Activated B cell treated with CpG ODN at 0.5 μM for 24 hours (primary cell): ENCODE results near the gene DBNL. TPM values are rescaled to one million over a fixed set of nuclear protein-coding genes. Genes with fewer than 3 reads are reported as not detected.

Source experiments
- ATAC-seq: fragments of 200-7000 bp; cut with Tn5 transposase; one replicate; pipeline ENCODE4 v1.10.0; 2021; ENCODE audit warnings: low read depth, mild to moderate bottlenecking, moderate library complexity
- CTCF ChIA-PET: fragments of 350-600 bp; sonication (Branson Sonifier 250); formaldehyde crosslinking; loops from one replicate; lab custom pipeline; 2021; ENCODE audit warnings: antibody characterized with exemption; lab: Charles Lee
- POLR2A ChIA-PET: fragments of 350-600 bp; sonication (Branson Sonifier 250); formaldehyde crosslinking; loops from one replicate; lab custom pipeline; 2021; ENCODE audit warnings: antibody characterized with exemption; lab: Charles Lee
- DNase-seq: peaks from one replicate; pipeline ENCODE4 v3.0.0; 2022
- H3K27ac Mint-ChIP-seq: one replicate; pipeline ENCODE4 v1.8.0; 2020; ENCODE audit warnings: mixed read lengths
- H3K27me3 Mint-ChIP-seq: one replicate; pipeline ENCODE4 v1.8.0; 2021; ENCODE audit warnings: mixed read lengths
- H3K36me3 Mint-ChIP-seq: one replicate; pipeline ENCODE4 v1.8.0; 2021; ENCODE audit warnings: low read depth, mixed read lengths
- H3K4me1 Mint-ChIP-seq: one replicate; pipeline ENCODE4 v1.8.0; 2021; ENCODE audit warnings: mixed read lengths
- H3K4me3 Mint-ChIP-seq: one replicate; pipeline ENCODE4 v1.8.0; 2020; ENCODE audit warnings: mild to moderate bottlenecking, mixed read lengths
- H3K9me3 Mint-ChIP-seq: one replicate; pipeline ENCODE4 v1.8.0; 2020; ENCODE audit warnings: mixed read lengths
- intact Hi-C: fragments of 100-400 bp; cut with micrococcal nuclease; formaldehyde crosslinking; loops from one replicate; pipeline ENCODE4 v1.15.1; 2024
- total RNA-seq: library from RNA; stranded (reverse); gene quantifications from 2 replicates; pipeline ENCODE4 v1.2.3, GENCODE V29; 2022
- TF ChIP-seq, protein P1 (sequence below): fragments of 200-600 bp; IDR thresholded peaks from one replicate; pipeline ENCODE4 v1.8.0; 2022; ENCODE audit warnings: antibody characterized with exemption, mild to moderate bottlenecking

DBNL gene
- total RNA-seq, 1 donor from 2014 or later: 210 TPM

DNA sequence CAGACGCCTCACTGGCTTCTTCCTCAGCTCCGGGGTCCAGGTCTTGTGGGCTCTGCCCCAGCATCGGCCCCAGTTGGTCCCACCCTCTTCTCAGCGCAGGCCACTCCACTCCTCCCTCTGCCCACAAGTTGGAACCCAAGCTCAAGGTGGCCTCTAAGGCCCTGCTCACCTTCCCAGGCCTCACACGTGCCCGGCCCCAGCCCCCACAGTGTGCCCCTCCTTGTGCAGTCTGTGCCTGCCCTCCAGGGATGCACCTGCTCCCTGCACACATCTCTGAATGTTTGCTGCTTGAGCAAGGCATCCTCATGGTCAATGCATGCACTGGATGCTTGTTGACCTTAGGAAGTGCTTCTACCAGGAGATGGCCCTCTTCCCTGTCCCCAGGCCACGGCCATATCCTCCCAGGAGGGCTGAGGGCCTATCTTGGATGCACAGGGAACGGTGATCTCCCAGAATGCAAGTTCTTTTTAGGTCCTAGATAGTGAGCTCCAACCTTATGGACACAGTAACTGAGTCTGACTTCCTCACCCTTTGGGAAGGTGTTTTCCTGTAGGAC lies 51.9 kb downstream of the DBNL start:
- Mint-ChIP-seq H3K9me3 (no peaks in the 10 kb centered on the region), H3K4me1 (peaks cover 74% of the 10 kb centered on the region), H3K36me3 (no peaks in the 10 kb centered on the region), H3K27ac (peak overlapping the region; percentile 91), H3K27me3 (no peaks in the 10 kb centered on the region), H3K4me3 (no peak overlapping the region)
- intact Hi-C loops: loop anchor here (2.0 kb wide), 2 partner anchors 26 to 50 kb away; partner anchors contain the start of gene POLD2
- ChIA-PET CTCF (no interaction called here), POLR2A (interaction anchor here (1.2 to 2.4 kb wide), 4 partner anchors 9 to 37 kb away, joined by 3 to 20 read pairs (median 5); partner anchors contain the start of gene POLD2)
- DNase-seq (no peak), ATAC-seq (no peak)
- TF ChIP-seq, protein P1, sequence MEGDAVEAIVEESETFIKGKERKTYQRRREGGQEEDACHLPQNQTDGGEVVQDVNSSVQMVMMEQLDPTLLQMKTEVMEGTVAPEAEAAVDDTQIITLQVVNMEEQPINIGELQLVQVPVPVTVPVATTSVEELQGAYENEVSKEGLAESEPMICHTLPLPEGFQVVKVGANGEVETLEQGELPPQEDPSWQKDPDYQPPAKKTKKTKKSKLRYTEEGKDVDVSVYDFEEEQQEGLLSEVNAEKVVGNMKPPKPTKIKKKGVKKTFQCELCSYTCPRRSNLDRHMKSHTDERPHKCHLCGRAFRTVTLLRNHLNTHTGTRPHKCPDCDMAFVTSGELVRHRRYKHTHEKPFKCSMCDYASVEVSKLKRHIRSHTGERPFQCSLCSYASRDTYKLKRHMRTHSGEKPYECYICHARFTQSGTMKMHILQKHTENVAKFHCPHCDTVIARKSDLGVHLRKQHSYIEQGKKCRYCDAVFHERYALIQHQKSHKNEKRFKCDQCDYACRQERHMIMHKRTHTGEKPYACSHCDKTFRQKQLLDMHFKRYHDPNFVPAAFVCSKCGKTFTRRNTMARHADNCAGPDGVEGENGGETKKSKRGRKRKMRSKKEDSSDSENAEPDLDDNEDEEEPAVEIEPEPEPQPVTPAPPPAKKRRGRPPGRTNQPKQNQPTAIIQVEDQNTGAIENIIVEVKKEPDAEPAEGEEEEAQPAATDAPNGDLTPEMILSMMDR: no peak

DNA sequence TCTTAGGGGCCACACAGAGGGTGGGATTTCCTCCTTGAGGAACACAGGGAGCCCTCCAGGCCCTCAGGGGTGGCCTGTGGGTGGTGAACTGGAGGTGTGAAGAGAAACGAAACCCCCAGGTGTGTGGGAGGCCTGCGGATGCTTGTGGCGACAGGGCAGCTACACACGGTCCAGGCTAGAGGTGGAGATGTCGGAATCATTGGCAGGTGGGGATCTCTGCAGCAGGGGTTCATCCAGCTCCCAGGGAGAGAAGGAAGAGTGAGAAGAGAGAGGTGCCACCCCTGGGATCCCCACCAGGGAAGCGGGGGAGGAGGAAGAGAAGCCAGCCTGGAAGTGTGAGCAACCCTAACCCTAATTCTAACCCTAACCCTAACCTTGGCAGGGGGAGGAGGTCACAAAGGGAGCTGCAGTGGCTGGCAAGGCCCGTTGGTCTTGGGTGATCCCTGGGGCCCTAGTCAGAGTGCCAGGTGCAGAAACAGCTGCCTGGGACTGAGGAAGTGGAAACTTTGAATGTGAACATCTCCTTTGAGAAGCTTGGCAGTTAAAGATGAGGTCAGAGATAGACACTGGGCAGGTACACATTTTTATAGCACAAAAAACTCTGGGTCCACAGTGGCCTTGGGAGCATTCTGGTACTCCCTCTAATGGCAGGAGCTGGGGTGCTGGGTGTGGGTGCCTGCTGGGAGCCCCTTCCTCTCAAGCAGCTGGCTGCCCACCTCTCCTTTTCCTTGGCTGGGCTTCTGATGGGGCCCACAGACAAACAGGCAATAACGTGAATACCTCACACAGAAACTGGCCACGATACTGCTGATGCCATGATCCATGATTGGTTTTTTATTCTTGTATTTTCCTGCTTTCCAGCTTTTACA lies 52.8 kb downstream of the DBNL start:
- Mint-ChIP-seq H3K36me3 (no peaks in the 10 kb centered on the region), H3K27me3 (no peaks in the 10 kb centered on the region), H3K4me1 (peaks cover 79% of the 10 kb centered on the region), H3K4me3 (peak overlapping the region; percentile 15), H3K27ac (peak overlapping the region; percentile 91), H3K9me3 (no peaks in the 10 kb centered on the region)
- intact Hi-C loops: loop anchor here (1.0 to 2.0 kb wide), 4 partner anchors 8 to 50 kb away; partner anchors contain the start of genes POLD2 and POLM
- ChIA-PET CTCF (interaction anchor here (0.9 to 1.1 kb wide), 3 partner anchors 22 to 103 kb away, joined by 3 to 4 read pairs (median 3); partner anchors contain the start of gene YKT6), POLR2A (interaction anchor here (0.5 to 2.4 kb wide), 14 partner anchors 8 to 661 kb away, joined by 3 to 20 read pairs (median 5); partner anchors contain the start of genes DBNL, PGAM2 and POLD2)
- TF ChIP-seq, protein P1: no peak
- DNase-seq: peak; percentile 53
- peak; percentile 89 for ATAC-seq

DNA sequence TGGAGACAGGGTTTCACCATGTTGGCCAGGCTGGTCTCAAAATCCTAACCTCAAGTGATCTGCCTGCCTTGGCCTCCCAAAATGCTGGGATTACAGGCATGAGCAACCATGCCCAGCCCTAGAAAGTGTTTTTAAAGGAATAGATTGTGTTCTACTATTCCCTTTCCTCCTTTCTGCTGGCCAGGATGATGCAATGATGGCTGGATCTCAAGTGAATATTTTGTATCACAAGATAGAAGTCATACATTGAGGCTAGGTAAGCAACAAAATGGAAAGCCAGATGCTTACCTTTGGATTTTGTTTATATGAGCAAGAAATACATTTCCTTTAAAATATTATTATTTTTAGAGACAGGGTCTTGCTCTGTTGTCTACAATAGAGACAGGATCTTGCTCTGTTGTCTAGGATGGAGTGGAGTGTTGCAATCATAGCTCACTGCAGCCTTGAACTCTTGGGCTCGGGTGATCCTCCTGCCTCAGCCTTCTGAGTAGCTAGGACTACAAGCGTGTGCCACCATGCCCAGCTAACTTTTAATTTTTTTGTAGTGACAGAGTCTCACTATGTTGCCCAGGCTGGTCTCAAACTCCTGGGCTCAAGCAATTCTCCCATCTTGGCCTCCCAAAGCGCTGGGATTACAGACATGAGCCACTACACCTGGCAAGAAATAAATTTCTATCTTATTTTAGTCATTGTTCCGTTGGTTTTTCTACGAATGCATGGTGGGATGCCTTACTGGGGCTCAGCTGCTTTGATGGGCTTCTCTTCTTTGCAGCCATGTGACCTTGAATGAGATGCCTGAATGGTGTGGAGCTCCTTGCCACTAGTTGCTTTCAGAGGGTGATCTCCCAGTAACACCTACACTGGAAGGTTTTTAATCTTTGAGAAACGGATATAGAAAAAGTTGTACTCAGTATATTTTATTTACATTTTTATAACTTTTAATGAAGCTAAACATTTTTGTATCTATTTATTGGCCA lies 53.9 kb downstream of the DBNL start:
- H3K4me3 Mint-ChIP-seq: no peak overlapping the region
- no peaks in the 10 kb centered on the region for H3K27me3 Mint-ChIP-seq
- H3K27ac Mint-ChIP-seq: peak overlapping the region; percentile 91
- ChIA-PET POLR2A (interaction anchor here (0.6 to 2.4 kb wide), 10 partner anchors 7 to 517 kb away, joined by 3 to 20 read pairs (median 6); partner anchors contain the start of genes DBNL and POLD2), CTCF (interaction anchor here (0.9 to 1.1 kb wide), 2 partner anchors 26 to 102 kb away, joined by 3 to 4 read pairs; partner anchors contain the start of gene YKT6)
- no peaks in the 10 kb centered on the region for H3K9me3 Mint-ChIP-seq
- peaks cover 81% of the 10 kb centered on the region for H3K4me1 Mint-ChIP-seq
- TF ChIP-seq, protein P1: no peak
- ATAC-seq: no peak
- no peak for DNase-seq
- H3K36me3 Mint-ChIP-seq: no peaks in the 10 kb centered on the region
- intact Hi-C loops: no loop called here

DNA sequence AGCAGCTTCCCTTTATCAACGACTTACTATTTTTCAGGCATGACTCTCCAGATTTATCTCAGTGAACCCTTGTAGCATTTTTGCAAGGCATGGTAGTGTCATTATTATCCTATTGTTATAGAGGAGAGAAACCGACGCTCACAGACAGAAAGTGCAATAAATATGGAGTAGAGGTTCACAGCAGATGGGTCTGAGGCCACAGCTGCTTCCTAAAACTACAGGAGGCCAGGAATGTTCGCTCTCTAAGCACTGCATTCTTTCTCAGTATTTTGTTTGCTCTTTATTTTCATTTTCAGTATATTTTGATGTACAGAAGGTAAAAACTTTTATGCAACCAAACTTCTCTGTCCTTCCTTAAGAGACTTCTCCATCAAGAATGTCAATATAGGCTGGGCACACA lies 55.2 kb downstream of the DBNL start:
- Mint-ChIP-seq H3K4me3 (no peak overlapping the region), H3K9me3 (no peaks in the 10 kb centered on the region), H3K27me3 (no peaks in the 10 kb centered on the region), H3K4me1 (peaks cover 78% of the 10 kb centered on the region), H3K36me3 (no peaks in the 10 kb centered on the region), H3K27ac (peak overlapping the region; percentile 20)
- ChIA-PET CTCF (no interaction called here), POLR2A (interaction anchor here (0.6 to 1.8 kb wide), 3 partner anchors 18 to 42 kb away, joined by 3 to 7 read pairs (median 4); partner anchors contain the start of gene POLD2)
- DNase-seq (no peak), ATAC-seq (no peak)
- TF ChIP-seq, protein P1: no peak
- intact Hi-C loops: no loop called here
